HepG2 (cell line): Measurements from ENCODE around the gene ACOX3. TPM values are rescaled to one million over a fixed set of nuclear protein-coding genes. Genes with fewer than 3 reads are reported as not detected.

ENCODE experiments used
- ATAC-seq: fragments of 200-7000 bp; cut with Tn5 transposase; 3 replicates; pipeline ENCODE4 v1.9.1; 2020; ENCODE audit warnings: mild to moderate bottlenecking, moderate library complexity
- BruUV-seq: library from RNA; stranded (reverse); fragments of 400-500 nt; replicated peaks from 2 replicates; lab custom pipeline; 2021; lab: Mats Ljungman, UMichigan
- CTCF ChIA-PET: fragments of 300-600 bp; formaldehyde crosslinking; extraction: SDS; loops from one replicate; lab custom pipeline; 2021; ENCODE audit warnings: low total read pairs, inconsistent platforms, low intra/inter-chr PET ratio; lab: Yijun Ruan, JAX
- POLR2A ChIA-PET: fragments of 350-600 bp; sonication (Branson Sonifier 250); formaldehyde crosslinking; loops from one replicate; lab custom pipeline; 2020; ENCODE audit warnings: antibody characterized with exemption, inconsistent platforms; lab: Yijun Ruan, JAX
- DNase-seq: peaks from one replicate; pipeline ENCODE4 v3.0.0-alpha.2; 2015; ENCODE audit warnings: low spot score
- FAIRE-seq: peaks from 3 replicates; lab custom pipeline; 2011; peaks lifted over from hg19 to GRCh38; lab: Jason Lieb, UNC
- H2AFZ ChIP-seq: one replicate; pipeline ENCODE4 v1.6.1; 2011; ENCODE audit warnings: low read length, inconsistent platforms
- H3K27ac ChIP-seq: fragments of 300-600 bp; 3 replicates; pipeline ENCODE4 v1.8.0; 2011; ENCODE audit warnings: mixed run types, mild to moderate bottlenecking, mixed read lengths, low read length, inconsistent platforms; ENCODE audit not compliant: insufficient read depth; ENCODE audit errors: extremely low read length
- H3K27me3 ChIP-seq, 2 experiments: fragments of 200-600 bp in 1 of 2; 2 replicates in 1 of 2; 3 replicates in 1 of 2; pipeline versions ENCODE4 v1.6.0 to v1.8.0; 2011; ENCODE audit warnings: low read length in 2 of 2, mild to moderate bottlenecking in 2 of 2, moderate library complexity in 2 of 2, inconsistent platforms in 1 of 2; ENCODE audit not compliant: insufficient read depth in 2 of 2, control insufficient read depth in 1 of 2
- H3K36me3 ChIP-seq, 2 experiments: fragments of 200-600 bp in 1 of 2; replicated peaks in 1 of 2; 2 replicates in 1 of 2; 3 replicates in 1 of 2; pipeline versions ENCODE4 v1.5.1 to v1.8.0; 2011; ENCODE audit warnings: low read length in 2 of 2, inconsistent platforms in 1 of 2; ENCODE audit not compliant: insufficient read depth in 2 of 2, control insufficient read depth in 1 of 2
- H3K4me1 ChIP-seq: 2 replicates; pipeline ENCODE4 v1.5.1; 2012; ENCODE audit warnings: low read length, inconsistent platforms; ENCODE audit not compliant: insufficient read depth
- H3K4me2 ChIP-seq: 2 replicates; pipeline ENCODE4 v1.6.0; 2011; ENCODE audit warnings: low read depth, low read length, inconsistent platforms
- H3K4me3 ChIP-seq, 3 experiments: fragments of 200-600 bp in 1 of 3; sonication (generic), shearing (Covaris generic) in 1 of 3; replicated peaks in 1 of 3; 2 replicates each; pipeline ENCODE4 v1.5.1; 2011 to 2016; ENCODE audit warnings: low read length in 3 of 3, inconsistent platforms in 2 of 3, low read depth in 2 of 3, mild to moderate bottlenecking in 2 of 3, control low read depth in 1 of 3, mixed read lengths in 1 of 3; ENCODE audit not compliant: insufficient read depth in 1 of 3
- H3K79me2 ChIP-seq: one replicate; pipeline ENCODE4 v1.6.1; 2011; ENCODE audit warnings: low read length, inconsistent platforms; ENCODE audit not compliant: insufficient read depth
- H3K9ac ChIP-seq: 2 replicates; pipeline ENCODE4 v1.6.0; 2011; ENCODE audit warnings: mild to moderate bottlenecking, low read depth, low read length, inconsistent platforms; ENCODE audit not compliant: insufficient read depth
- H3K9me3 ChIP-seq: 2 replicates; pipeline ENCODE4 v1.5.1; 2012; ENCODE audit warnings: mild to moderate bottlenecking, low read length
- H4K20me1 ChIP-seq: 2 replicates; pipeline ENCODE4 v1.6.0; 2011; ENCODE audit warnings: inconsistent platforms, mild to moderate bottlenecking, low read length, moderate library complexity; ENCODE audit not compliant: insufficient read depth
- ETV5 ChIP-seq: IDR thresholded peaks from 2 replicates; pipeline ENCODE4 v1.6.1; 2018; ENCODE audit warnings: missing biosample characterization, missing genetic modification reagents, inconsistent platforms, borderline replicate concordance
- GATA4 ChIP-seq: sonication (generic); IDR thresholded peaks from 2 replicates; pipeline ENCODE4 v1.6.1; 2016; ENCODE audit warnings: antibody characterized with exemption, low read depth, borderline replicate concordance
- GTF3A ChIP-seq: sonication (generic); formaldehyde crosslinking; conservative IDR thresholded peaks from 2 replicates; pipeline ENCODE4 v1.4.0; 2020; ENCODE audit warnings: mild to moderate bottlenecking, missing genetic modification reagents
- TFDP1 ChIP-seq: IDR thresholded peaks from 2 replicates; pipeline ENCODE4 v1.6.1; 2016; ENCODE audit warnings: missing compliant biosample characterization, missing genetic modification reagents, borderline replicate concordance
- ZNF350 ChIP-seq: sonication (generic); formaldehyde crosslinking; IDR thresholded peaks from 2 replicates; pipeline ENCODE4 v1.4.0; 2020; ENCODE audit warnings: mild to moderate bottlenecking, low read depth, missing genetic modification reagents, borderline replicate concordance
- ZNF451 ChIP-seq: sonication (generic); formaldehyde crosslinking; IDR thresholded peaks from 2 replicates; pipeline ENCODE4 v1.5.0; 2020; ENCODE audit warnings: mild to moderate bottlenecking, missing genetic modification reagents
- ZNF674 ChIP-seq: sonication (generic); formaldehyde crosslinking; IDR thresholded peaks from 2 replicates; pipeline ENCODE4 v1.5.0; 2020; ENCODE audit warnings: low read depth, mild to moderate bottlenecking, missing genetic modification reagents
- ZNF83 ChIP-seq: sonication (generic); formaldehyde crosslinking; IDR thresholded peaks from 2 replicates; pipeline ENCODE4 v1.4.0; 2020; ENCODE audit warnings: missing genetic modification reagents, mild to moderate bottlenecking, borderline replicate concordance
- WGBS: methylation state at CpG from one replicate; pipeline ENCODE4 v1.1.6; 2017; ENCODE audit warnings: low lambda C conversion rate; 5-methylcytosine and 5-hydroxymethylcytosine counted together
- in situ Hi-C: cut with HindIII; loops from 2 replicates; pipeline ENCODE4 v1.10.0; 2017; ENCODE audit warnings: low pct_unique_long_range_greater_than_20kb; ENCODE audit not compliant: extremely low pct_ligation_motif_present
- intact Hi-C: fragments of 100-400 bp; cut with micrococcal nuclease; formaldehyde crosslinking; loops from one replicate; pipeline ENCODE4 v1.10.0; 2022; ENCODE audit not compliant: unreplicated experiment
- polyA plus RNA-seq, 8 experiments: library from polyadenylated mRNA; depleted of rRNA in 3 of 8; stranded (reverse) in 7 of 8; unstranded in 1 of 8; fragments of >200 nt; fragmentation: Illumina TruSeq in 4 of 8; extraction: Trizol in 4 of 8; gene quantifications; 2 replicates each; pipeline versions ENCODE4 v1.2.1 to v1.2.3, GENCODE V29; 2011 to 2016; ENCODE audit warnings: low read depth in 4 of 8, missing spikeins in 1 of 8, mixed read lengths in 1 of 8; ENCODE audit not compliant: insufficient read depth in 1 of 8
- total RNA-seq, 5 experiments: library from RNA; depleted of rRNA; stranded (reverse); fragments of >200 nt; fragmentation: Illumina TruSeq; extraction: Trizol; gene quantifications; 2 replicates each; pipeline ENCODE4 v1.2.3, GENCODE V29; 2016; ENCODE audit warnings: low read depth in 1 of 5

The ACOX3 gene
- total and polyA plus RNA-seq, 2 of the 13 experiments (the other 11 are each of a cell fraction or from before 2014, with no cell fraction given): 4.2 to 17.8 TPM

GRCh38 chr4:8411351-8412180 is 29.0 kb downstream of the ACOX3 start:
- Histone ChIP-seq H3K36me3 (peaks cover 12 to 19% of the 10 kb centered on the region in 2 experiments; a peak in 4 of 5 replicates), H3K27me3 (no peaks in the 10 kb centered on the region), H3K4me1 (no peaks in the 10 kb centered on the region), H4K20me1 (no peaks in the 10 kb centered on the region; the same call in 1 of the 2 replicates), H3K27ac (no peak overlapping the region), H3K9ac (no peak overlapping the region), H3K4me3 (no peak overlapping the region), H3K9me3 (no peaks in the 10 kb centered on the region), H3K4me2 (no peak overlapping the region), H3K79me2 (no peaks in the 10 kb centered on the region), H2AFZ (no peak overlapping the region)
- CTCF ChIA-PET: no interaction called here
- no peak for FAIRE-seq
- no peak for ATAC-seq
- DNase-seq: no peak
- BruUV-seq: no TSS peak
- intact Hi-C loops: no loop called here
- in situ Hi-C loops: no loop called here
- 98% methylated on average over 12 of the region's 13 CpGs for WGBS
- POLR2A ChIA-PET: no interaction called here
- TF ChIP-seq ZNF83 (CRISPR knock-in tag) (no peak), TFDP1 (no peak), ZNF451 (CRISPR knock-in tag) (no peak), GTF3A (no peak), GATA4 (no peak), ZNF350 (CRISPR knock-in tag) (no peak), ETV5 (CRISPR knock-in tag) (no peak), ZNF674 (CRISPR knock-in tag) (no peak)
